GM19328 (cell line): ENCODE data around the gene SH2D6.
"Not testable (repeated sequence)": the region's sequence is repeated elsewhere in the genome, so short reads cannot be mapped to it uniquely, and the experiment has no call there.

Source experiments
- ATAC-seq: cut with Tn5 transposase; IDR thresholded peaks from one replicate; pipeline ENCODE4 v1.9.1; 2021; ENCODE audit warnings: mild to moderate bottlenecking, moderate library complexity; ENCODE audit not compliant: unreplicated experiment

The SH2D6 gene

GRCh38 chr2:85418132-85419008 lies at the start of gene SH2D6:
Gene SH2D6 (plus strand): TSS chr2:85418714. CDS start chr2:85429466, 10,752 bp downstream.
- ATAC-seq = peak; percentile 79

- ATAC-seq = no peak
Measured at GRCh38 chr2:85368921-85369320, 49.6 kb upstream of the SH2D6 start.

GRCh38 chr2:85369500-85369899 lies 49.0 kb upstream of the SH2D6 start:
- no peak for ATAC-seq

- ATAC-seq = no peak
Measured at GRCh38 chr2:85371045-85371444, 47.5 kb upstream of the SH2D6 start.

DNA sequence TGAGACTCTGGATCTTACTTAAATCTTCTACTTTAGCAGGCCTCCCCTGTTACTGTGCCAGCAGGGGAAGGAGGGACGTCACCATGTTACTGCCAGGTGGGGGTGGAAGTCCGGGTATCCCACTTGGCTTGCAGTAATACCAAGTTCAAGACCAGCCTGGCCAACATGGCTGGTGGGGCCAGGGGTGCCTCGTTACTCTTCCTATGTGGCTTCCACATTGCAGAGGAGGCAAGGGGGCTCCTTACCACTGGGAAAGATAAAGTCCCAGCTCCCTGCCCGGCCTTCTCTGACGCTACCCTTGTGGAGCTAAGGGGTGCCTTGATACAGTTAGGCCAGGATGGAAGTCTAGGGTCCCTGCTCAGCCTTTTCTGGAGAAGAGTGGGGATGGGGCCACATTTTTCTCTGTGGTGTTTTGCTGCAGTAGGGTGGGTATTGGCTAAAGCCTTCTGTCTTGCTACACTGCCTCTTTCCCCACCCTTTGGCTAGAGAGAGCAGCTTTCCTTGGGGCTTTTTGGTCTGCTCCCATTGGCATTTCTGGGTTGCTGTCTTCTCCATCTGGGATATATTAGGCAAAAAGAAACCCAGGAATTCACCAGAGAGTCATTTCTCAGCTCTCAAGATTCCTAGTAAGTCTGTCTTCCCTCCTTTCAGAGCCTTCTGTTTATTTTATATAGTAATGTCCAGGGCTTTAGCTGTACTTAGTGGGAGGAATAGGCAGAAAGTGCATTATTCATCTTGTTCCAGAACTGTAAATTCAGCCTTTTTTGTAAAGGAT lies 42.0 kb upstream of the SH2D6 start:
- ATAC-seq = no peak

DNA sequence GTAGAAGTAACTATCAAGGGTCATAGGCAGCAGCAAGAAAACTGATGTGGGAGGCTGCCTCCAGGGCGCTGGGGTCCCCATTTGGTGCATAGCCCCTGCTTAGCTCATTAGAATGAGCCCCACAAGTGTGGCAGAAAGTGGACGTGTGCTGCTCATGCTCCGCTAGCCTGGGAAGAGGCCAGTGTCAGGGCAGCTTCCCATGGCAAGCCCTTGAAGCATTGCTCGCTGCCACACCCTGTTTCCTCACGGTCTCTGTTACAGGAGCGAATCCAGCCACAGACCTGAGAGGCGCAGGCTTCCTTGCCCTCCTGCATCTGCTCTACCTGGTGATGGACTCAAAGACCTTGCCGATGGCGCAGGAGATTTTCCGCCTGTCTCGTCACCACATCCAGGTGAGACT lies 41.4 kb upstream of the SH2D6 start:
- ATAC-seq = no peak

GRCh38 chr2:85378257-85378656 lies 40.3 kb upstream of the SH2D6 start:
- no peak for ATAC-seq

DNA sequence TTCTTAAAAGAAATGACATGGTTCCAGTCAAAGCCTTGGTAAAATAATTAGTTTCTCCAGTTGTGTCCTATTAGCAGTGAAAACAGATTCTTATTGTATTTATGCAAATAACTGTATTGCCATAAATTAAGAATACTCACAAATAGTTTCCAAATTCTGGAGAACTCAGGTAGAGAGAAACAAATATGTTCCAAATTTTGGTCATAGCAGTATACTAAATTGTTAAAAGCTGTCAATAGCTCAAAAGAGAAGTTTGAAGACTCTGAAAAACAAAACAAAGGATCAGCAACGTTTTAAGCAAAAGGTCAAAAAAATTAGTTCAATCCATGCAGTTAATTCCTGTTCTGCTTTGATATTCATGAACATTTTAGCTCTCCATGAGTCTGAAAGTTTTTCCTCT lies 38.5 kb upstream of the SH2D6 start:
- ATAC-seq = no peak

- ATAC-seq = not testable (repeated sequence)
Measured at GRCh38 chr2:85383151-85383550, 35.4 kb upstream of the SH2D6 start.

- ATAC-seq = no peak
Measured at GRCh38 chr2:85383850-85384249, 34.7 kb upstream of the SH2D6 start.

- ATAC-seq = no peak
Measured at GRCh38 chr2:85385746-85386145, 32.8 kb upstream of the SH2D6 start.

- no peak for ATAC-seq
Measured at GRCh38 chr2:85387754-85388153, 30.8 kb upstream of the SH2D6 start.

GRCh38 chr2:85388878-85389538 lies 29.5 kb upstream of the SH2D6 start:
- ATAC-seq = no peak

- ATAC-seq = no peak
Measured at GRCh38 chr2:85390941-85391669, 27.4 kb upstream of the SH2D6 start.

DNA sequence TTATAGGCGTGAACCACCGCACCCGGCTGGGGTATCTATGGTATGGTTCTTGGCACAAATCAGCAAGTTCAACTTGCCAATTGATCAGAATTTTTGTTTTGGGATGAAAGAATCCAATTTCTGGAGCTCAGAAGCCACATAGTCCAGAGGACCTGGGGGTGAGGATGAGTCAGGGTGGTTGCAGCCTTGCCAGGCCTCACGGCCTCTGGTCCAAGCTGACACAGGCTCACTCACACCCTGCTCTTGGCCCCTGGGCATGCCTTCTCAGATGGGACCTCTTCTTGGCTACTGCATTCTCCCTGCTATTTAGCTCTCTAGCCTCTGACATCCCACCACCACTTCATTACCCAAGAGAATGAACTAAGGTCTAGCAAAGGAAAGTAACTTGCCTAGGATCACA lies 24.7 kb upstream of the SH2D6 start:
- ATAC-seq = no peak

DNA sequence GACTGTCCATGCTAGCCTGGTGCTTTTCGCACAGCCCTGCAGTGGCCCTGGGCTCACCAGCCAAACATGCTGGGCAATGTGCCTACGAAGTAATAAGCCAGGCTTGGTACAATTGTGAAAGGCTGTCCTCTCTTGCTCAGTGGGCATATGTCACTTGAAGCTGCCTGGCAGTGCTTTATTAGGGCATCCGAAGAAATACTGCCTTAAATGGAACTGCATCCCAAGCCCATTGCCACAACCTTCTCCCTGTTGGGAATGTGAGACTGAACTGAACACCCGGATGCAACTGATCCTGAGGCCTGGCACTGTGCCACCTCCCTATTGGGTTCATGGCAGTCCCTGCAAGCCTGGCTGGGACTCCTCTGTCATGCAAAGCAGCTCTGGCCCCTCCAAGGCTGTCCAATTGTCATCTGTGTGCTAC lies 24.2 kb upstream of the SH2D6 start:
- ATAC-seq = no peak

DNA sequence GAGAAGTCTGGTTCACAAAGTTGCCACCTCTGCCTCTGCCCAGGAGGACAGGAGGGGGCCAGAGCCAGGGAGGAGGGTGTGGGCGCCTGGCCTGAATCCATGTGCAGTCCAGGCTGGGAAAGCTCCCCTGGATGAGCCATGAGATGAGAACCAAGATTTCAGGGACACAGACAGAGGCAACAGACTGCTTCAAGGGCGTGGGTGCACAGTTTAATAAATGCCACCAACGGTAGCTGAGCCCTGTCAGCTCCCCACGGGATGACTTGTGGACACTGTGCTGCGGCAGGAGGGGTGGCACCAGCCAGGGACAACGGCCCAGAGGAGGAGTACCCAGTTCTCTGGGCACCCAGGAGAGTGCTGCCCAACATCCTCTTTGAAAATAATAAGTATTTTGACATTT lies 23.5 kb upstream of the SH2D6 start:
- no peak for ATAC-seq

DNA sequence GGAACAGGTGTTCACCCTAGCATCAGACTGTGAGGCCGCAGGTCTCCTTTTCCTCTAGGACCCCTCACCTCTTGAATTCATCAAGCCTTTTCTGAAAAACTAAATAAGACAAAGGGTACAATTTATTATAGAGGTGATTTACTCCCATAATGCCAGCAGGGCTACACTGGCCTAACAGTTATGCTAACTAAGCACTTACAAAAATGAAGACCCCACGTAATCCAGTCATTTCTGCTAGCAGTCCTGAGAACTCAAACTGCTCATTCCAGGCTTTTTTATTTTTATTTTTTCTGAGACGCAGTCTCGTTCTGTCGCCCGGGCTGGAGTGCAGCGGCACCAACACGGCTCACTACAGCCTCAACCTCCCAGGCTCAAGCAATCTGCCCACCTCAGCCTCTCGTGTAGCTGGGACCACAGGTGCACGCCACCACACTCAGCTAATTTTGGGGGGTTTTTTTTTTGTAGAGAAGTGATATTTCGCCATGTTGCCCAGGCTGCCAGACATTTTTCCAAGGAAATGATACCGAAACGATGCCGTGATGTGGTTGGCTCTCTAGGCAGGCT lies 22.5 kb upstream of the SH2D6 start:
- no peak for ATAC-seq

DNA sequence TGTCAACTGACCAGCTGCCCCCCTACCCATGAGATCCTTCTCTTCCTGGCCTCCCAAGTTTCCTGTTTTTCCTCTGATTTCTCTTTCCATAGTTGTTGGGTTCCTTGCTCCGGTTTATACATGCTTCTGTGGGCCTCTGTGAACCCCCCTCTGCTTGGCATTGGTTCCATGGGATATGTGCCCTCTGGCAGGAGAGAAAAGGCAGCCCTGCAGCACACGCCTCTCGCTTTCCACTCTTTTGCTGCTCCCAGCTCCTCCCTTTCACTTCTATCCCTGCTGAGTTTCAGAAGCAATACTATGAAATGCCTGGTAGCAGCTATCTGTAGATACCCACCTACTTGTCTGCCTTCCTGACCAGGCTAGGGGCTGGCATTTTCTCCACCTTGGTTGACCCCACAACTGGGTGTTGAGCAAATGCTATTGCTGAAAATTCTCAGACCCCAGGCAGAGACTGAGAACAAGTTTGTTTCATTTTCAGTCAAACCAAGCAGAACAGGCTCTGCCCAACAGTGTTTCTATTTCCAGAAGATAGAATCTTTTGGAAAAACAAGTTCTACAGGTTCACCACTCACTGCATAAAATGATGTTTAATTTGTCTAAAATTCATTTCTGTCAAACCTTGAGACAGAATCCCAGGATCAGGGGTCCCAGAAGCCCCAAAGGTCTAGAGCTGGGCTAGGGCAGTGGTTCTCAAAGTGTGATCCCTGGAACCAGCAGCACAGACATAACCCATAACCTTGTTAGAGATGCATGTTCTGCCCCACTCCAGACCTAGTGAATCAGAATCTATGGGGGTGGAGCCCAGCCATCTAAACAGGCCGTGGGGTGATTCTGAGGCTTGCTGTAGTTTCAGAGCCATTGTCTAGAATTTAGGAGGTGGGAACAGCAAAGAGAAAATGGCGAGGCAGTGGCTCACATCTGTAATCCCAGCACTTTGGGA lies 21.7 kb upstream of the SH2D6 start:
- no peak for ATAC-seq
